Osteoblast (primary cell): Measurements from ENCODE around the gene UBE2O. TPM values are rescaled to one million over a fixed set of nuclear protein-coding genes. Genes with fewer than 3 reads are reported as not detected.

Experiments
- DNase-seq: peaks from one replicate; pipeline ENCODE4 v3.0.0; 2011; ENCODE audit warnings: low spot score, mixed read lengths; ENCODE audit not compliant: insufficient read length; ENCODE audit errors: missing footprints
- H2AFZ ChIP-seq: 2 replicates; pipeline ENCODE4 v1.6.0; 2011; ENCODE audit warnings: mild to moderate bottlenecking, low read length
- H3K27ac ChIP-seq: 2 replicates; pipeline ENCODE4 v1.5.1; 2011; ENCODE audit warnings: mild to moderate bottlenecking, low read depth, low read length, moderate library complexity
- H3K27me3 ChIP-seq: 2 replicates; pipeline ENCODE4 v1.6.0; 2012; ENCODE audit warnings: mild to moderate bottlenecking, control low read depth, inconsistent platforms, low read length, moderate library complexity; ENCODE audit not compliant: insufficient read depth
- H3K36me3 ChIP-seq: 2 replicates; pipeline ENCODE4 v1.5.1; 2011; ENCODE audit warnings: mild to moderate bottlenecking, low read length, control low read depth, moderate library complexity; ENCODE audit not compliant: insufficient read depth
- H3K4me1 ChIP-seq: 2 replicates; pipeline ENCODE4 v1.5.1; 2011; ENCODE audit warnings: mild to moderate bottlenecking, low read length, control low read depth, moderate library complexity; ENCODE audit not compliant: insufficient read depth
- H3K4me2 ChIP-seq: 2 replicates; pipeline ENCODE4 v1.6.0; 2011; ENCODE audit warnings: mild to moderate bottlenecking, low read length; ENCODE audit not compliant: insufficient read depth
- H3K4me3 ChIP-seq: fragments of 200-600 bp; sonication (generic); 3 replicates; pipeline ENCODE4 v1.5.1; 2012; ENCODE audit warnings: mild to moderate bottlenecking, low read length, inconsistent platforms; ENCODE audit not compliant: insufficient read depth
- H3K79me2 ChIP-seq: 2 replicates; pipeline ENCODE4 v1.6.0; 2012; ENCODE audit warnings: mild to moderate bottlenecking, low read length, control low read depth, inconsistent platforms; ENCODE audit not compliant: insufficient read depth
- H3K9me3 ChIP-seq: 2 replicates; pipeline ENCODE4 v1.5.1; 2011; ENCODE audit warnings: low read depth, low read length, control low read depth
- H4K20me1 ChIP-seq: 2 replicates; pipeline ENCODE4 v1.6.0; 2012; ENCODE audit warnings: mild to moderate bottlenecking, low read length, control low read depth; ENCODE audit not compliant: insufficient read depth
- CTCF ChIP-seq: IDR thresholded peaks from 2 replicates; pipeline ENCODE4 v1.5.1; 2011; ENCODE audit warnings: mild to moderate bottlenecking, low read depth, low read length, moderate library complexity; ENCODE audit errors: extremely low read depth
- total RNA-seq: library from RNA; depleted of rRNA; stranded (reverse); fragments of >200 nt; gene quantifications from 2 replicates; pipeline ENCODE4 v1.2.3, GENCODE V29; 2012

The UBE2O gene
- total RNA-seq, 1 donor = 19.5 TPM

- Histone ChIP-seq H3K27ac (no peak overlapping the region), H3K36me3 (peaks cover 2% of the 10 kb centered on the region), H3K79me2 (peaks cover 67% of the 10 kb centered on the region), H2AFZ (no peak overlapping the region), H3K4me2 (no peak overlapping the region), H4K20me1 (peaks cover 45% of the 10 kb centered on the region), H3K4me1 (peaks cover 4% of the 10 kb centered on the region), H3K9me3 (no peaks in the 10 kb centered on the region), H3K4me3 (no peak overlapping the region), H3K27me3 (no peaks in the 10 kb centered on the region)
- DNase-seq = no peak
- TF ChIP-seq CTCF = no peak
Measured at GRCh38 chr17:76421044-76421407, 31.9 kb downstream of the UBE2O start.

GRCh38 chr17:76420356-76421043 lies 32.5 kb downstream of the UBE2O start:
- Histone ChIP-seq H3K27me3 (no peaks in the 10 kb centered on the region), H3K27ac (no peak overlapping the region), H3K79me2 (peaks cover 66% of the 10 kb centered on the region), H4K20me1 (peaks cover 45% of the 10 kb centered on the region), H3K9me3 (no peaks in the 10 kb centered on the region), H2AFZ (no peak overlapping the region), H3K4me2 (no peak overlapping the region), H3K4me3 (no peak overlapping the region), H3K4me1 (peaks cover 4% of the 10 kb centered on the region), H3K36me3 (peaks cover 5% of the 10 kb centered on the region)
- DNase-seq = no peak
- no peak for TF ChIP-seq CTCF

GRCh38 chr17:76419576-76420260 lies 33.2 kb downstream of the UBE2O start:
- peaks cover 70% of the 10 kb centered on the region for H3K79me2 ChIP-seq
- no peak overlapping the region for H2AFZ ChIP-seq

More at GRCh38 chr17:76419576-76420260, 33.2 kb downstream of the UBE2O start:
- Histone ChIP-seq H3K36me3 (peaks cover 5% of the 10 kb centered on the region), H3K4me3 (no peak overlapping the region), H3K27ac (no peak overlapping the region), H3K27me3 (no peaks in the 10 kb centered on the region), H3K9me3 (no peaks in the 10 kb centered on the region), H3K4me1 (peaks cover 5% of the 10 kb centered on the region), H4K20me1 (peaks cover 53% of the 10 kb centered on the region), H3K4me2 (no peak overlapping the region)
- no peak for TF ChIP-seq CTCF
- peak; percentile 78 for DNase-seq
